HepG2 (cell line): Measurements from ENCODE around the gene MYL6. TPM values are rescaled to one million over a fixed set of nuclear protein-coding genes. Genes with fewer than 3 reads are reported as not detected.

Experiments
- ARHGAP35 ChIP-seq: sonication (generic); formaldehyde crosslinking; IDR thresholded peaks from 2 replicates; pipeline ENCODE4 v1.9.0; 2022; ENCODE audit warnings: mild to moderate bottlenecking, inconsistent platforms, moderate library complexity, missing genetic modification reagents, borderline replicate concordance
- ASH2L ChIP-seq: fragments of 300-600, 200-600 bp; sonication (generic); IDR thresholded peaks from 2 replicates; pipeline ENCODE4 v1.7.0; 2017; ENCODE audit warnings: low read depth, mild to moderate bottlenecking, moderate library complexity, mixed read lengths, low read length; ENCODE audit not compliant: insufficient read length
- ATM ChIP-seq: fragments of 450-650 bp; IDR thresholded peaks from 2 replicates; pipeline ENCODE4 v1.7.1; 2017; ENCODE audit warnings: mild to moderate bottlenecking, borderline replicate concordance
- CCDC6 ChIP-seq: sonication (generic); formaldehyde crosslinking; IDR thresholded peaks from 2 replicates; pipeline ENCODE4 v1.8.1; 2022; ENCODE audit warnings: mild to moderate bottlenecking, missing genetic modification reagents, moderate library complexity
- FOSL1 ChIP-seq: sonication (generic); formaldehyde crosslinking; IDR thresholded peaks from 2 replicates; pipeline ENCODE4 v1.9.0; 2021; ENCODE audit warnings: missing genetic modification reagents, borderline replicate concordance
- GTF2F1 ChIP-seq: fragments of 150-350 bp; IDR thresholded peaks from 2 replicates; pipeline ENCODE4 v1.6.1; 2014; ENCODE audit warnings: low read length
- GTF3A ChIP-seq: sonication (generic); formaldehyde crosslinking; conservative IDR thresholded peaks from 2 replicates; pipeline ENCODE4 v1.4.0; 2020; ENCODE audit warnings: mild to moderate bottlenecking, missing genetic modification reagents
- HCFC1 ChIP-seq: fragments of 150-350 bp; IDR thresholded peaks from 2 replicates; pipeline ENCODE4 v1.6.1; 2014; ENCODE audit warnings: low read depth, low read length
- HDAC1 ChIP-seq: sonication (generic); formaldehyde crosslinking; IDR thresholded peaks from 2 replicates; pipeline ENCODE4 v1.5.1; 2020; ENCODE audit warnings: mild to moderate bottlenecking, missing genetic modification reagents
- HDAC2 ChIP-seq: sonication (generic); formaldehyde crosslinking; IDR thresholded peaks from 2 replicates; pipeline ENCODE4 v1.4.0; 2020; ENCODE audit warnings: missing genetic modification reagents
- HOXA3 ChIP-seq: sonication (generic); formaldehyde crosslinking; IDR thresholded peaks from 2 replicates; pipeline ENCODE4 v1.5.0; 2020; ENCODE audit warnings: missing genetic modification reagents
- KAT2B ChIP-seq: fragments of 150-350 bp; IDR thresholded peaks from 2 replicates; pipeline ENCODE4 v1.6.1; 2014; ENCODE audit warnings: low read depth, low read length, borderline replicate concordance
- KAT7 ChIP-seq: IDR thresholded peaks from 2 replicates; pipeline ENCODE4 v1.6.1; 2018; ENCODE audit warnings: borderline replicate concordance, missing compliant biosample characterization
- PLRG1 ChIP-seq: fragments of 450-650 bp; conservative IDR thresholded peaks from 2 replicates; pipeline ENCODE4 v1.6.1; 2016
- RCOR2 ChIP-seq: IDR thresholded peaks from 2 replicates; pipeline ENCODE4 v1.6.1; 2016; ENCODE audit warnings: missing biosample characterization, missing genetic modification reagents
- SNAI1 ChIP-seq: sonication (generic); formaldehyde crosslinking; IDR thresholded peaks from 2 replicates; pipeline ENCODE4 v1.5.0; 2020; ENCODE audit warnings: mild to moderate bottlenecking, missing genetic modification reagents, borderline replicate concordance
- SP140L ChIP-seq: sonication (generic); formaldehyde crosslinking; IDR thresholded peaks from 2 replicates; pipeline ENCODE4 v1.4.0; 2020; ENCODE audit warnings: missing genetic modification reagents, borderline replicate concordance
- SP2 ChIP-seq: sonication (generic); formaldehyde crosslinking; IDR thresholded peaks from 2 replicates; pipeline ENCODE4 v1.5.1; 2020; ENCODE audit warnings: mild to moderate bottlenecking, missing genetic modification reagents
- STAT5B ChIP-seq: sonication (generic); formaldehyde crosslinking; IDR thresholded peaks from 2 replicates; pipeline ENCODE4 v1.4.0; 2020; ENCODE audit warnings: missing genetic modification reagents
- TEAD3 ChIP-seq: optimal IDR thresholded peaks from 2 replicates; pipeline ENCODE3; 2016; ENCODE audit warnings: borderline replicate concordance
- ZNF101 ChIP-seq: sonication (generic); formaldehyde crosslinking; IDR thresholded peaks from 2 replicates; pipeline ENCODE4 v1.4.0; 2020; ENCODE audit warnings: mild to moderate bottlenecking, low read depth, missing genetic modification reagents, borderline replicate concordance
- ZNF451 ChIP-seq: sonication (generic); formaldehyde crosslinking; IDR thresholded peaks from 2 replicates; pipeline ENCODE4 v1.5.0; 2020; ENCODE audit warnings: mild to moderate bottlenecking, missing genetic modification reagents
- ZNF644 ChIP-seq: IDR thresholded peaks from 2 replicates; pipeline ENCODE4 v1.6.1; 2016; ENCODE audit warnings: low read depth
- ZSCAN25 ChIP-seq: sonication (generic); formaldehyde crosslinking; IDR thresholded peaks from 2 replicates; pipeline ENCODE4 v1.8.0; 2022; ENCODE audit warnings: mild to moderate bottlenecking, missing genetic modification reagents
- polyA plus RNA-seq, 8 experiments: library from polyadenylated mRNA; depleted of rRNA in 3 of 8; stranded (reverse) in 7 of 8; unstranded in 1 of 8; fragments of >200 nt; fragmentation: Illumina TruSeq in 4 of 8; extraction: Trizol in 4 of 8; gene quantifications; 2 replicates each; pipeline versions ENCODE4 v1.2.1 to v1.2.3, GENCODE V29; 2011 to 2016; ENCODE audit warnings: low read depth in 4 of 8, missing spikeins in 1 of 8, mixed read lengths in 1 of 8; ENCODE audit not compliant: insufficient read depth in 1 of 8
- total RNA-seq, 5 experiments: library from RNA; depleted of rRNA; stranded (reverse); fragments of >200 nt; fragmentation: Illumina TruSeq; extraction: Trizol; gene quantifications; 2 replicates each; pipeline ENCODE4 v1.2.3, GENCODE V29; 2016; ENCODE audit warnings: low read depth in 1 of 5
- TF ChIP-seq, protein P1 (sequence below): sonication (generic); formaldehyde crosslinking; IDR thresholded peaks from 2 replicates; pipeline ENCODE4 v1.4.0; 2020; ENCODE audit warnings: missing genetic modification reagents
- TF ChIP-seq, protein P2 (sequence below): sonication (generic); formaldehyde crosslinking; IDR thresholded peaks from 2 replicates; pipeline ENCODE4 v1.9.0; 2021; ENCODE audit warnings: missing genetic modification reagents, mild to moderate bottlenecking, borderline replicate concordance
- TF ChIP-seq, protein P3 (sequence below): IDR thresholded peaks from 2 replicates; pipeline ENCODE4 v1.6.1; 2016; ENCODE audit warnings: missing genetic modification reagents, missing compliant biosample characterization
- TF ChIP-seq, protein P4 (sequence below): sonication (generic); formaldehyde crosslinking; IDR thresholded peaks from 2 replicates; pipeline ENCODE4 v1.4.0; 2020; ENCODE audit warnings: missing genetic modification reagents, borderline replicate concordance

The MYL6 gene
- total and polyA plus RNA-seq, 2 of the 13 experiments (the other 11 are each of a cell fraction or from before 2014, with no cell fraction given): 1,127 to 1,192 TPM

DNA sequence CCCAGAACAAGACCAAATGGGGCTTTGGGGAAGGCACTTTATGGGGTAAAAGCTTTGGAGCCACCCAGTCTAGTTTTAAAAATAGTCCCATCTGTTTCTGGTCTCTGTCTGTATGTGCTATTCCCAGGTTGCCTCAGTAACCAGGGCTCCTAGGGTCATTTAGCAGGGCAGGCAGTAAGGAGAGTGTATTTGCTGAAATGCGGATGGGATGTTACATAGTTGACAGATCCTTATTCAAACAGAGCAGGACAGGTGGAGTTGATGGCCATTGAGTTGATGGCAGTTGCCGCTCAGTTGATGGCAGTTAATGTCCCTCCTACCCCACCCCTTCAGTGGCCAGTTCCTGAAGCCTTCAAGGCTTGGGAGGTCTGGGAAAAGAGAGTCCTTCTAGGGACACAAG lies 35.5 kb upstream of the MYL6 start (continued):
- no peak for TF ChIP-seq SNAI1 (CRISPR knock-in tag)
- 0 out of 2 replicates have a peak, but pooled peaks have one; percentile 29 for TF ChIP-seq HDAC1 (CRISPR knock-in tag)
- TF ChIP-seq ASH2L: no peak
- no peak for TF ChIP-seq ZNF101
- no peak for TF ChIP-seq SP140L (CRISPR knock-in tag)
- peak; percentile 25 for TF ChIP-seq TEAD3 (CRISPR knock-in tag)
- no peak for TF ChIP-seq GTF3A (CRISPR knock-in tag)
- no peak for TF ChIP-seq CCDC6 (CRISPR knock-in tag)
- 0 out of 2 replicates have a peak, but pooled peaks have one; percentile 19 for TF ChIP-seq HDAC2 (CRISPR knock-in tag)
- 0 out of 2 replicates have a peak, but pooled peaks have one; percentile 22 for TF ChIP-seq ZSCAN25 (CRISPR knock-in tag)
- TF ChIP-seq, protein P1, sequence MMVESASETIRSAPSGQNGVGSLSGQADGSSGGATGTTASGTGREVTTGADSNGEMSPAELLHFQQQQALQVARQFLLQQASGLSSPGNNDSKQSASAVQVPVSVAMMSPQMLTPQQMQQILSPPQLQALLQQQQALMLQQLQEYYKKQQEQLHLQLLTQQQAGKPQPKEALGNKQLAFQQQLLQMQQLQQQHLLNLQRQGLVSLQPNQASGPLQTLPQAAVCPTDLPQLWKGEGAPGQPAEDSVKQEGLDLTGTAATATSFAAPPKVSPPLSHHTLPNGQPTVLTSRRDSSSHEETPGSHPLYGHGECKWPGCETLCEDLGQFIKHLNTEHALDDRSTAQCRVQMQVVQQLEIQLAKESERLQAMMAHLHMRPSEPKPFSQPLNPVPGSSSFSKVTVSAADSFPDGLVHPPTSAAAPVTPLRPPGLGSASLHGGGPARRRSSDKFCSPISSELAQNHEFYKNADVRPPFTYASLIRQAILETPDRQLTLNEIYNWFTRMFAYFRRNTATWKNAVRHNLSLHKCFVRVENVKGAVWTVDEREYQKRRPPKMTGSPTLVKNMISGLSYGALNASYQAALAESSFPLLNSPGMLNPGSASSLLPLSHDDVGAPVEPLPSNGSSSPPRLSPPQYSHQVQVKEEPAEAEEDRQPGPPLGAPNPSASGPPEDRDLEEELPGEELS (CRISPR knock-in tag): 0 out of 2 replicates have a peak, but pooled peaks have one; percentile 20
- no peak for TF ChIP-seq GTF2F1
- TF ChIP-seq ARHGAP35 (CRISPR knock-in tag): no peak
- no peak for TF ChIP-seq FOSL1 (CRISPR knock-in tag)
- TF ChIP-seq, protein P2, sequence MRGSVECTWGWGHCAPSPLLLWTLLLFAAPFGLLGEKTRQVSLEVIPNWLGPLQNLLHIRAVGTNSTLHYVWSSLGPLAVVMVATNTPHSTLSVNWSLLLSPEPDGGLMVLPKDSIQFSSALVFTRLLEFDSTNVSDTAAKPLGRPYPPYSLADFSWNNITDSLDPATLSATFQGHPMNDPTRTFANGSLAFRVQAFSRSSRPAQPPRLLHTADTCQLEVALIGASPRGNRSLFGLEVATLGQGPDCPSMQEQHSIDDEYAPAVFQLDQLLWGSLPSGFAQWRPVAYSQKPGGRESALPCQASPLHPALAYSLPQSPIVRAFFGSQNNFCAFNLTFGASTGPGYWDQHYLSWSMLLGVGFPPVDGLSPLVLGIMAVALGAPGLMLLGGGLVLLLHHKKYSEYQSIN: no peak
- TF ChIP-seq, protein P3, sequence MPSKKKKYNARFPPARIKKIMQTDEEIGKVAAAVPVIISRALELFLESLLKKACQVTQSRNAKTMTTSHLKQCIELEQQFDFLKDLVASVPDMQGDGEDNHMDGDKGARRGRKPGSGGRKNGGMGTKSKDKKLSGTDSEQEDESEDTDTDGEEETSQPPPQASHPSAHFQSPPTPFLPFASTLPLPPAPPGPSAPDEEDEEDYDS (CRISPR knock-in tag): no peak
- TF ChIP-seq PLRG1: no peak
- TF ChIP-seq, protein P4, sequence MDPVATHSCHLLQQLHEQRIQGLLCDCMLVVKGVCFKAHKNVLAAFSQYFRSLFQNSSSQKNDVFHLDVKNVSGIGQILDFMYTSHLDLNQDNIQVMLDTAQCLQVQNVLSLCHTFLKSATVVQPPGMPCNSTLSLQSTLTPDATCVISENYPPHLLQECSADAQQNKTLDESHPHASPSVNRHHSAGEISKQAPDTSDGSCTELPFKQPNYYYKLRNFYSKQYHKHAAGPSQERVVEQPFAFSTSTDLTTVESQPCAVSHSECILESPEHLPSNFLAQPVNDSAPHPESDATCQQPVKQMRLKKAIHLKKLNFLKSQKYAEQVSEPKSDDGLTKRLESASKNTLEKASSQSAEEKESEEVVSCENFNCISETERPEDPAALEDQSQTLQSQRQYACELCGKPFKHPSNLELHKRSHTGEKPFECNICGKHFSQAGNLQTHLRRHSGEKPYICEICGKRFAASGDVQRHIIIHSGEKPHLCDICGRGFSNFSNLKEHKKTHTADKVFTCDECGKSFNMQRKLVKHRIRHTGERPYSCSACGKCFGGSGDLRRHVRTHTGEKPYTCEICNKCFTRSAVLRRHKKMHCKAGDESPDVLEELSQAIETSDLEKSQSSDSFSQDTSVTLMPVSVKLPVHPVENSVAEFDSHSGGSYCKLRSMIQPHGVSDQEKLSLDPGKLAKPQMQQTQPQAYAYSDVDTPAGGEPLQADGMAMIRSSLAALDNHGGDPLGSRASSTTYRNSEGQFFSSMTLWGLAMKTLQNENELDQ (CRISPR knock-in tag): no peak
- no peak for TF ChIP-seq ZNF451
- no peak for TF ChIP-seq KAT2B
- no peak for TF ChIP-seq HCFC1
- no peak for TF ChIP-seq ATM
- no peak for TF ChIP-seq RCOR2 (CRISPR knock-in tag)
- no peak for TF ChIP-seq STAT5B (CRISPR knock-in tag)
- TF ChIP-seq HOXA3 (CRISPR knock-in tag): 0 out of 2 replicates have a peak, but pooled peaks have one; percentile 19
- no peak for TF ChIP-seq KAT7 (CRISPR knock-in tag)
- 0 out of 2 replicates have a peak, but pooled peaks have one; percentile 40 for TF ChIP-seq ZNF644
- TF ChIP-seq SP2 (CRISPR knock-in tag): no peak
